Measurements from ENCODE around the gene SMYD3. TPM values are rescaled to one million over a fixed set of nuclear protein-coding genes. Genes with fewer than 3 reads are reported as not detected.

SMYD3 gene
- total RNA-seq, 1 experiment from 2014 or later = 25.5 TPM

DNA sequence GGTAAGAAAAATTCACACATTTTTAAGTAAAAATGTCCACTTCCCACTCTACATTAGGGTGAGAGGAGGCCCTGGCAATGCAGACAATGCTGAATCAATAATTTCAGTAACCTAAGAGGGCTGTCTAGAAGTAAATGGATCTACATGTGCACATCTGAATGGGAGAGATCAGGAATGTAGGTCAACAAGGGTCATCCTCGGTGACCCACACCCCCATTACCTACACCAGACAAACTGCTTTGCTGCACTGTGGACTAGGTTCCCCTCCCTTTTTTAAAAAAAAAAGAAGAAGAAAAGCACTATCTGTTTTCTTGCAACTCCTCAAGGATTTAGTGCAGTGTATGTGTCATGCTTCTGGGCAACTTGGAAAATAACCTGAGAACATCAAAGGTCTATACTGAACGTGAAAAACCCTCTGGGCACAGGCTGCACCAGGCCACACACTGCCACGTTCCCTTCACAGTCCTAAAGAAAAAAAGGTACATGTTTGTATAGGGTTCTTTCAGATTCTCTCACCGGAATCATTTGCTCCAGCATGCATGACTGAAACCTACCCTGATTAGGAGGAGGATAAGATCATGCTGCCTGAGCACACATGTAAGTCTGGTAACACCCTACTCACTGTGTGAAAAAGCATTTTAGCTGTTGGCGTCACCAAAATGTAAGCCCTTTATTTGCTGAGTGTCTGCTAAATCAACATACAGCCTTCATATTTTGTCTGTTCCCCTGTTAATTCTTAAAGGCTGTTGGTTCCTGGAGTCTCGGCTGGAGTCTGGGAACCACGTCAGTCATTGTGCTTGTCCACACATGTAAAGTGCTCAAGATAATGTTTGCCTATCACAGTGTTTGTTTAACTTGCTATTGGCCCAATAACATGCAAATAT is 341.0 kb downstream of the SMYD3 start:
- H2BK12ac ChIP-seq (ENCODE audit: insufficient read length, low read depth, low read length) = no peak overlapping the region
- H2BK120ac ChIP-seq (ENCODE audit: low read depth, low read length, poor library complexity, severe bottlenecking) = no peak overlapping the region
- H4K8ac ChIP-seq (replicated peaks; ENCODE audit: insufficient read length, low read depth, low read length) = no peak overlapping the region
- no peak overlapping the region for H3K9ac ChIP-seq (ENCODE audit: extremely low read depth, insufficient read length, low read length)
- no peak for TF ChIP-seq CTCF (conservative IDR thresholded peaks at IDR 0.05)
- no peak overlapping the region for H3K4me3 Mint-ChIP-seq
- no peak overlapping the region for H2AK5ac ChIP-seq (ENCODE audit: insufficient read length, low read length)
- no peak overlapping the region for H3K14ac ChIP-seq (ENCODE audit: insufficient read depth, low read length)
- H3K23ac ChIP-seq (ENCODE audit: insufficient read length, low read depth, low read length) = no peak overlapping the region
- H3K9me3 ChIP-seq (ENCODE audit: control insufficient read depth, low read depth, low read length) = no peaks in the 10 kb centered on the region
- H4K5ac ChIP-seq (ENCODE audit: insufficient read length, low read depth, low read length) = no peak overlapping the region
- no peak overlapping the region for H2BK15ac ChIP-seq (ENCODE audit: low read depth, low read length)
- no peaks in the 10 kb centered on the region for H3K27me3 Mint-ChIP-seq (ENCODE audit: low read depth)
- no peak overlapping the region for H4K91ac ChIP-seq (ENCODE audit: insufficient read length, low read depth, low read length)
- no peak overlapping the region for H2BK20ac ChIP-seq (ENCODE audit: low read depth, low read length, poor library complexity, severe bottlenecking)
- no peaks in the 10 kb centered on the region for H4K20me1 ChIP-seq (ENCODE audit: control insufficient read depth, insufficient read depth, insufficient read length)
- no peaks in the 10 kb centered on the region for H3K79me1 ChIP-seq (ENCODE audit: insufficient read depth, low read depth, low read length, poor library complexity, severe bottlenecking)
- H3K23me2 ChIP-seq (ENCODE audit: insufficient read length, low read depth, low read length, poor library complexity, severe bottlenecking) = no peaks in the 10 kb centered on the region
- H3K56ac ChIP-seq (ENCODE audit: insufficient read length, low read depth, low read length) = no peak overlapping the region
- no peaks in the 10 kb centered on the region for H3K36me3 Mint-ChIP-seq (ENCODE audit: insufficient read depth in 1 of 3, low read depth in 3 of 3)
- no peak overlapping the region for H3T11ph ChIP-seq (ENCODE audit: low read length)
- H2AFZ ChIP-seq (ENCODE audit: low read length) = no peak overlapping the region
- no peak overlapping the region for H3K4me2 ChIP-seq (ENCODE audit: insufficient read depth, insufficient read length, low read length)
- H3K4me1 ChIP-seq (ENCODE audit: insufficient read depth, low read length) = no peaks in the 10 kb centered on the region
- no peak overlapping the region for H2BK5ac ChIP-seq (ENCODE audit: insufficient read length, low read length)
- no peak overlapping the region for H3K4ac ChIP-seq (ENCODE audit: low read depth, low read length)
- no peak overlapping the region for H3K27ac ChIP-seq (ENCODE audit: insufficient read length, low read depth, low read length)
- H3K27me3 ChIP-seq (ENCODE audit: insufficient read depth, low read length) = no peaks in the 10 kb centered on the region
- H3K18ac ChIP-seq (ENCODE audit: insufficient read length, low read depth, low read length) = no peak overlapping the region
- WGBS (ENCODE audit: extremely low coverage, insufficient read length, low lambda C conversion rate) = no CpG with 5 or more reads among the region's 7 CpGs
- no peaks in the 10 kb centered on the region; a peak in 1 of 5 replicates for H3K9me3 Mint-ChIP-seq
- H3K79me2 ChIP-seq (ENCODE audit: insufficient read depth, low read length) = no peaks in the 10 kb centered on the region
- no peak overlapping the region; a peak in 1 of 7 replicates for H3K27ac Mint-ChIP-seq
- H3K4me1 Mint-ChIP-seq = no peaks in the 10 kb centered on the region
- DNase-seq = no peak

Data from H9 (cell line).